ENCODE measurements around the gene ETV5. TPM values are rescaled to one million over a fixed set of nuclear protein-coding genes. Genes with fewer than 3 reads are reported as not detected.

ETV5 gene
- polyA plus RNA-seq, 1 donor from 2014 or later = 0.30 TPM

- no peaks in the 10 kb centered on the region for H4K20me1 ChIP-seq (ENCODE audit: insufficient read depth)
- no peak overlapping the region for H3K4me3 ChIP-seq (ENCODE audit: low read length)
- H2AFZ ChIP-seq (ENCODE audit: low read depth, low read length) = no peak overlapping the region
- H3F3A ChIP-seq (ENCODE audit: insufficient read depth, low read length, poor library complexity, severe bottlenecking) = no peaks in the 10 kb centered on the region
- no peak overlapping the region for H3K4me2 ChIP-seq (ENCODE audit: low read length)
- TF ChIP-seq SMC3 (conservative IDR thresholded peaks at IDR 0.05; ENCODE audit: poor library complexity) = no peak
- TF ChIP-seq TAF1 (IDR thresholded peaks at IDR 0.05; ENCODE audit: low read depth) = no peak
- TF ChIP-seq EZH2 (IDR thresholded peaks at IDR 0.05; ENCODE audit: borderline replicate concordance, insufficient read depth, low read length, poor library complexity, severe bottlenecking) = no peak
- no peak for TF ChIP-seq POLR2AphosphoS5 (IDR thresholded peaks at IDR 0.05)
- TF ChIP-seq RAD21 (conservative IDR thresholded peaks at IDR 0.05) = no peak
- no peak for TF ChIP-seq EP300 (conservative IDR thresholded peaks at IDR 0.05; ENCODE audit: poor library complexity, severe bottlenecking)
- TF ChIP-seq CTCF (IDR thresholded peaks at IDR 0.05; ENCODE audit: poor library complexity, severe bottlenecking) = no peak
- TF ChIP-seq, protein P1, sequence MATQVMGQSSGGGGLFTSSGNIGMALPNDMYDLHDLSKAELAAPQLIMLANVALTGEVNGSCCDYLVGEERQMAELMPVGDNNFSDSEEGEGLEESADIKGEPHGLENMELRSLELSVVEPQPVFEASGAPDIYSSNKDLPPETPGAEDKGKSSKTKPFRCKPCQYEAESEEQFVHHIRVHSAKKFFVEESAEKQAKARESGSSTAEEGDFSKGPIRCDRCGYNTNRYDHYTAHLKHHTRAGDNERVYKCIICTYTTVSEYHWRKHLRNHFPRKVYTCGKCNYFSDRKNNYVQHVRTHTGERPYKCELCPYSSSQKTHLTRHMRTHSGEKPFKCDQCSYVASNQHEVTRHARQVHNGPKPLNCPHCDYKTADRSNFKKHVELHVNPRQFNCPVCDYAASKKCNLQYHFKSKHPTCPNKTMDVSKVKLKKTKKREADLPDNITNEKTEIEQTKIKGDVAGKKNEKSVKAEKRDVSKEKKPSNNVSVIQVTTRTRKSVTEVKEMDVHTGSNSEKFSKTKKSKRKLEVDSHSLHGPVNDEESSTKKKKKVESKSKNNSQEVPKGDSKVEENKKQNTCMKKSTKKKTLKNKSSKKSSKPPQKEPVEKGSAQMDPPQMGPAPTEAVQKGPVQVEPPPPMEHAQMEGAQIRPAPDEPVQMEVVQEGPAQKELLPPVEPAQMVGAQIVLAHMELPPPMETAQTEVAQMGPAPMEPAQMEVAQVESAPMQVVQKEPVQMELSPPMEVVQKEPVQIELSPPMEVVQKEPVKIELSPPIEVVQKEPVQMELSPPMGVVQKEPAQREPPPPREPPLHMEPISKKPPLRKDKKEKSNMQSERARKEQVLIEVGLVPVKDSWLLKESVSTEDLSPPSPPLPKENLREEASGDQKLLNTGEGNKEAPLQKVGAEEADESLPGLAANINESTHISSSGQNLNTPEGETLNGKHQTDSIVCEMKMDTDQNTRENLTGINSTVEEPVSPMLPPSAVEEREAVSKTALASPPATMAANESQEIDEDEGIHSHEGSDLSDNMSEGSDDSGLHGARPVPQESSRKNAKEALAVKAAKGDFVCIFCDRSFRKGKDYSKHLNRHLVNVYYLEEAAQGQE (IDR thresholded peaks at IDR 0.05; ENCODE audit: borderline replicate concordance) = no peak
- no peak for TF ChIP-seq MXI1 (conservative IDR thresholded peaks at IDR 0.05; ENCODE audit: poor library complexity, severe bottlenecking)
- no peaks in the 10 kb centered on the region for H3K9me3 ChIP-seq (ENCODE audit: low read length)
- H3K9ac ChIP-seq (ENCODE audit: low read length) = no peak overlapping the region
- H3K9me2 ChIP-seq (ENCODE audit: insufficient read depth, low read length) = no peaks in the 10 kb centered on the region
- no peaks in the 10 kb centered on the region for H3K27me3 ChIP-seq (ENCODE audit: insufficient read depth, low read depth, low read length)
- no peak overlapping the region for H3K27ac ChIP-seq (ENCODE audit: low read length)
- H3K36me3 ChIP-seq (ENCODE audit: insufficient read depth, low read length) = no peaks in the 10 kb centered on the region
- no peaks in the 10 kb centered on the region for H3K79me2 ChIP-seq (replicated peaks; ENCODE audit: insufficient read depth, low read length)
Measured at GRCh38 chr3:186002884-186003472, 105.9 kb downstream of the ETV5 start.

- Histone ChIP-seq H3F3A (ENCODE audit: insufficient read depth, low read length, poor library complexity, severe bottlenecking) (no peaks in the 10 kb centered on the region), H3K27me3 (ENCODE audit: insufficient read depth, low read depth, low read length) (no peaks in the 10 kb centered on the region), H3K4me2 (ENCODE audit: low read length) (no peak overlapping the region), H3K9me3 (ENCODE audit: low read length) (no peaks in the 10 kb centered on the region), H3K27ac (ENCODE audit: low read length) (no peak overlapping the region), H2AFZ (ENCODE audit: low read depth, low read length) (no peak overlapping the region), H3K79me2 (replicated peaks; ENCODE audit: insufficient read depth, low read length) (no peaks in the 10 kb centered on the region), H4K20me1 (ENCODE audit: insufficient read depth) (no peaks in the 10 kb centered on the region), H3K4me3 (ENCODE audit: low read length) (no peak overlapping the region), H3K9me2 (ENCODE audit: insufficient read depth, low read length) (no peaks in the 10 kb centered on the region), H3K36me3 (ENCODE audit: insufficient read depth, low read length) (no peaks in the 10 kb centered on the region), H3K9ac (ENCODE audit: low read length) (no peak overlapping the region)
- no peak for TF ChIP-seq EP300 (conservative IDR thresholded peaks at IDR 0.05; ENCODE audit: poor library complexity, severe bottlenecking)
- TF ChIP-seq SMC3 (conservative IDR thresholded peaks at IDR 0.05; ENCODE audit: poor library complexity) = no peak
- no peak for TF ChIP-seq EZH2 (IDR thresholded peaks at IDR 0.05; ENCODE audit: borderline replicate concordance, insufficient read depth, low read length, poor library complexity, severe bottlenecking)
- no peak for TF ChIP-seq RAD21 (conservative IDR thresholded peaks at IDR 0.05)
- no peak for TF ChIP-seq MXI1 (conservative IDR thresholded peaks at IDR 0.05; ENCODE audit: poor library complexity, severe bottlenecking)
- TF ChIP-seq, protein P1 (IDR thresholded peaks at IDR 0.05; ENCODE audit: borderline replicate concordance) = no peak
Measured at GRCh38 chr3:186001842-186002241, 107.0 kb downstream of the ETV5 start.
